ENCODE results near the gene DBH.

DBH gene

GRCh38 chr9:133701981-133702797 lies 66.0 kb downstream of the DBH start:
- no peak overlapping the region for H3K4me3 ChIP-seq (ENCODE audit: low read depth, low read length)

GRCh38 chr9:133702798-133703590 lies 66.8 kb downstream of the DBH start:
- TF ChIP-seq CTCF (IDR thresholded peaks at IDR 0.05; ENCODE audit: borderline replicate concordance, insufficient read depth, low read depth, low read length) = no peak
- H3K4me3 ChIP-seq (ENCODE audit: low read depth, low read length) = no peak overlapping the region

More at GRCh38 chr9:133701981-133702797, 66.0 kb downstream of the DBH start:
- no peak for TF ChIP-seq CTCF (IDR thresholded peaks at IDR 0.05; ENCODE audit: borderline replicate concordance, insufficient read depth, low read depth, low read length)

- H3K4me3 ChIP-seq (ENCODE audit: low read depth, low read length) = no peak overlapping the region
- no peak for TF ChIP-seq CTCF (IDR thresholded peaks at IDR 0.05; ENCODE audit: borderline replicate concordance, insufficient read depth, low read depth, low read length)
These were observed 67.6 kb downstream of the DBH start for GRCh38 chr9:133703591-133704399.

GRCh38 chr9:133704711-133705181 lies 68.6 kb downstream of the DBH start:
- H3K4me3 ChIP-seq (ENCODE audit: low read depth, low read length) = no peak overlapping the region
- TF ChIP-seq CTCF (IDR thresholded peaks at IDR 0.05; ENCODE audit: borderline replicate concordance, insufficient read depth, low read depth, low read length) = no peak

GRCh38 chr9:133705576-133705975 lies 69.4 kb downstream of the DBH start:
- no peak for TF ChIP-seq CTCF (IDR thresholded peaks at IDR 0.05; ENCODE audit: borderline replicate concordance, insufficient read depth, low read depth, low read length)
- H3K4me3 ChIP-seq (ENCODE audit: low read depth, low read length) = no peak overlapping the region

GRCh38 chr9:133706307-133707050 lies 70.3 kb downstream of the DBH start:
- no peak for TF ChIP-seq CTCF (IDR thresholded peaks at IDR 0.05; ENCODE audit: borderline replicate concordance, insufficient read depth, low read depth, low read length)
- no peak overlapping the region for H3K4me3 ChIP-seq (ENCODE audit: low read depth, low read length)
